ENCODE data around the gene IGFL2. TPM values are rescaled to one million over a fixed set of nuclear protein-coding genes. Genes with fewer than 3 reads are reported as not detected.
"Not testable (repeated sequence)": the region's sequence is repeated elsewhere in the genome, so short reads cannot be mapped to it uniquely, and the experiment has no call there.

Gene IGFL2
- total RNA-seq, 1 donor from 2014 or later: not detected

- no peak overlapping the region for H3K27ac ChIP-seq (replicated peaks)
- no peaks in the 10 kb centered on the region for H3K9me3 ChIP-seq (replicated peaks)
- intact Hi-C loops (cut with micrococcal nuclease): no loop called here
- H3K4me1 ChIP-seq: no peaks in the 10 kb centered on the region
- H3K36me3 ChIP-seq: no peaks in the 10 kb centered on the region
- no peak for DNase-seq
- TF ChIP-seq CTCF (IDR thresholded peaks at IDR 0.05; ENCODE audit: borderline replicate concordance): no peak
- H3K4me3 ChIP-seq: no peak overlapping the region
- H3K27me3 ChIP-seq (ENCODE audit: low read depth): peaks cover 86% of the 10 kb centered on the region
Observed at GRCh38 chr19:46191356-46191755, 43.3 kb downstream of the IGFL2 start.

- intact Hi-C loops (cut with micrococcal nuclease): no loop called here
Observed at GRCh38 chr19:46191972-46192371, 43.9 kb downstream of the IGFL2 start.

GRCh38 chr19:46192626-46192991 lies 44.6 kb downstream of the IGFL2 start:
- H3K36me3 ChIP-seq; intact Hi-C loops (cut with micrococcal nuclease); H3K9me3 ChIP-seq (replicated peaks); DNase-seq; H3K4me1 ChIP-seq; H3K4me3 ChIP-seq; H3K27ac ChIP-seq (replicated peaks): not testable (repeated sequence)
- peaks cover 99% of the 10 kb centered on the region for H3K27me3 ChIP-seq (ENCODE audit: low read depth)

More at GRCh38 chr19:46191972-46192371, 43.9 kb downstream of the IGFL2 start:
- Histone ChIP-seq H3K27me3 (ENCODE audit: low read depth) (peaks cover 93% of the 10 kb centered on the region), H3K4me3 (no peak overlapping the region), H3K4me1 (no peaks in the 10 kb centered on the region), H3K27ac (replicated peaks) (no peak overlapping the region), H3K36me3 (no peaks in the 10 kb centered on the region), H3K9me3 (replicated peaks) (no peaks in the 10 kb centered on the region)
- no peak for DNase-seq
- TF ChIP-seq CTCF (IDR thresholded peaks at IDR 0.05; ENCODE audit: borderline replicate concordance): no peak

GRCh38 chr19:46192992-46193650 lies 45.1 kb downstream of the IGFL2 start:
- Histone ChIP-seq H3K4me3 (no peak overlapping the region), H3K27me3 (ENCODE audit: low read depth) (peaks cover 94% of the 10 kb centered on the region), H3K9me3 (replicated peaks) (no peaks in the 10 kb centered on the region), H3K36me3 (no peaks in the 10 kb centered on the region), H3K4me1 (no peaks in the 10 kb centered on the region), H3K27ac (replicated peaks) (no peak overlapping the region)
- TF ChIP-seq CTCF (IDR thresholded peaks at IDR 0.05; ENCODE audit: borderline replicate concordance): no peak
- intact Hi-C loops (cut with micrococcal nuclease): no loop called here
- DNase-seq: no peak

- H3K36me3 ChIP-seq: no peaks in the 10 kb centered on the region
- TF ChIP-seq CTCF (IDR thresholded peaks at IDR 0.05; ENCODE audit: borderline replicate concordance): no peak
- DNase-seq: no peak
- H3K9me3 ChIP-seq (replicated peaks): no peaks in the 10 kb centered on the region
- no peak overlapping the region for H3K4me3 ChIP-seq
- intact Hi-C loops (cut with micrococcal nuclease): no loop called here
- no peak overlapping the region for H3K27ac ChIP-seq (replicated peaks)
- peaks cover 89% of the 10 kb centered on the region for H3K27me3 ChIP-seq (ENCODE audit: low read depth)
- H3K4me1 ChIP-seq: no peaks in the 10 kb centered on the region
Observed at GRCh38 chr19:46193678-46194077, 45.6 kb downstream of the IGFL2 start.

GRCh38 chr19:46195104-46195503 lies 47.1 kb downstream of the IGFL2 start:
- no peaks in the 10 kb centered on the region for H3K36me3 ChIP-seq
- intact Hi-C loops (cut with micrococcal nuclease): no loop called here
- H3K9me3 ChIP-seq (replicated peaks): no peaks in the 10 kb centered on the region
- H3K4me1 ChIP-seq: no peaks in the 10 kb centered on the region
- H3K4me3 ChIP-seq: no peak overlapping the region
- H3K27me3 ChIP-seq (ENCODE audit: low read depth): peaks cover 89% of the 10 kb centered on the region
- no peak for TF ChIP-seq CTCF (IDR thresholded peaks at IDR 0.05; ENCODE audit: borderline replicate concordance)
- no peak overlapping the region for H3K27ac ChIP-seq (replicated peaks)
- no peak for DNase-seq

GRCh38 chr19:46195919-46196318 lies 47.9 kb downstream of the IGFL2 start:
- peaks cover 82% of the 10 kb centered on the region for H3K27me3 ChIP-seq (ENCODE audit: low read depth)
- H3K4me1 ChIP-seq; intact Hi-C loops (cut with micrococcal nuclease); H3K27ac ChIP-seq (replicated peaks); H3K4me3 ChIP-seq; H3K9me3 ChIP-seq (replicated peaks); DNase-seq; H3K36me3 ChIP-seq: not testable (repeated sequence)
